GM12891 (cell line): ENCODE results near the gene GASK1A.

Source experiments
- PAX5 ChIP-seq: IDR thresholded peaks from 2 replicates; pipeline ENCODE4 v1.6.1; 2011; ENCODE audit warnings: low read length, moderate library complexity, mild to moderate bottlenecking; ENCODE audit not compliant: insufficient read depth, severe bottlenecking
- POLR2A ChIP-seq: IDR thresholded peaks from 2 replicates; pipeline ENCODE4 v1.6.1; 2011; ENCODE audit warnings: low read depth, low read length, control low read depth
- POLR2AphosphoS5 ChIP-seq: IDR thresholded peaks from 2 replicates; pipeline ENCODE4 v1.6.1; 2011; ENCODE audit warnings: low read depth, low read length, control low read depth
- POU2F2 ChIP-seq: IDR thresholded peaks from 2 replicates; pipeline ENCODE4 v1.6.1; 2011; ENCODE audit warnings: low read depth, mild to moderate bottlenecking, control low read depth, low read length, moderate library complexity
- SPI1 ChIP-seq: IDR thresholded peaks from 2 replicates; pipeline ENCODE4 v1.6.1; 2011; ENCODE audit warnings: low read depth, low read length, control low read depth
- TAF1 ChIP-seq: IDR thresholded peaks from 2 replicates; pipeline ENCODE4 v1.6.1; 2011; ENCODE audit warnings: low read depth, low read length, control low read depth

GRCh38 chr3:43036621-43037423 lies 57.7 kb downstream of the GASK1A start:
- TF ChIP-seq POLR2A (no peak), POU2F2 (no peak), TAF1 (no peak), POLR2AphosphoS5 (no peak), SPI1 (no peak), PAX5 (no peak)
